Astrocyte (in vitro differentiated cells and primary cell): ENCODE measurements around the gene PAF1. TPM values are rescaled to one million over a fixed set of nuclear protein-coding genes. Genes with fewer than 3 reads are reported as not detected.
A peak's percentile ranks its signal among the peaks of the same experiment; 100 is the strongest.

Experiments
- DNase-seq: peaks from one replicate; pipeline ENCODE4 v3.0.0-alpha.2; 2010; ENCODE audit warnings: low read depth
- FAIRE-seq: peaks from 2 replicates; lab custom pipeline; 2011; peaks lifted over from hg19 to GRCh38; lab: Jason Lieb, UNC
- H2AFZ ChIP-seq: 2 replicates; pipeline ENCODE4 v1.6.0; 2012; ENCODE audit warnings: low read depth, low read length, inconsistent platforms
- H3K27ac ChIP-seq: 2 replicates; pipeline ENCODE4 v1.5.1; 2011; ENCODE audit warnings: low read depth, low read length, inconsistent platforms
- H3K27me3 ChIP-seq: 2 replicates; pipeline ENCODE4 v1.6.0; 2011; ENCODE audit warnings: low read length, inconsistent platforms; ENCODE audit not compliant: insufficient read depth
- H3K36me3 ChIP-seq: 2 replicates; pipeline ENCODE4 v1.5.1; 2011; ENCODE audit warnings: low read length, inconsistent platforms; ENCODE audit not compliant: insufficient read depth
- H3K4me1 ChIP-seq: 2 replicates; pipeline ENCODE4 v1.5.1; 2011; ENCODE audit warnings: low read length, inconsistent platforms; ENCODE audit not compliant: insufficient read depth
- H3K4me2 ChIP-seq: 2 replicates; pipeline ENCODE4 v1.6.0; 2012; ENCODE audit warnings: low read length, inconsistent platforms
- H3K4me3 ChIP-seq: 2 replicates; pipeline ENCODE4 v1.5.1; 2011; ENCODE audit warnings: low read depth, mild to moderate bottlenecking, low read length, inconsistent platforms; ENCODE audit not compliant: insufficient read depth
- H3K79me2 ChIP-seq: 2 replicates; pipeline ENCODE4 v1.6.0; 2012; ENCODE audit warnings: mild to moderate bottlenecking, low read length, inconsistent platforms; ENCODE audit not compliant: insufficient read depth
- H3K9ac ChIP-seq: 2 replicates; pipeline ENCODE4 v1.6.0; 2012; ENCODE audit warnings: mild to moderate bottlenecking, low read length, inconsistent platforms
- H3K9me3 ChIP-seq: 2 replicates; pipeline ENCODE4 v1.5.1; 2012; ENCODE audit warnings: low read depth, mild to moderate bottlenecking, low read length, inconsistent platforms; ENCODE audit not compliant: insufficient read depth
- H4K20me1 ChIP-seq: 2 replicates; pipeline ENCODE4 v1.6.0; 2012; ENCODE audit warnings: low read length, inconsistent platforms; ENCODE audit not compliant: insufficient read depth
- H3K27ac Mint-ChIP-seq: one replicate; pipeline ENCODE4 v1.8.0; 2021; ENCODE audit warnings: mild to moderate bottlenecking, mixed read lengths; ENCODE audit not compliant: unreplicated experiment
- H3K27me3 Mint-ChIP-seq: one replicate; pipeline ENCODE4 v1.8.0; 2021; ENCODE audit warnings: low read depth, mixed read lengths; ENCODE audit not compliant: unreplicated experiment
- H3K36me3 Mint-ChIP-seq: one replicate; pipeline ENCODE4 v1.8.0; 2021; ENCODE audit warnings: low read depth, mixed read lengths; ENCODE audit not compliant: unreplicated experiment
- H3K4me1 Mint-ChIP-seq: one replicate; pipeline ENCODE4 v1.8.0; 2021; ENCODE audit warnings: low read depth, mixed read lengths; ENCODE audit not compliant: unreplicated experiment
- H3K4me3 Mint-ChIP-seq: one replicate; pipeline ENCODE4 v1.8.0; 2021; ENCODE audit warnings: mild to moderate bottlenecking, moderate library complexity, mixed read lengths; ENCODE audit not compliant: unreplicated experiment
- H3K9me3 Mint-ChIP-seq: one replicate; pipeline ENCODE4 v1.8.0; 2021; ENCODE audit warnings: mild to moderate bottlenecking, mixed read lengths; ENCODE audit not compliant: unreplicated experiment
- EZH2 ChIP-seq: IDR thresholded peaks from 2 replicates; pipeline ENCODE4 v1.6.1; 2012; ENCODE audit warnings: mild to moderate bottlenecking, low read length, inconsistent platforms; ENCODE audit not compliant: insufficient read depth
- total RNA-seq: library from RNA; stranded (reverse); gene quantifications from 2 replicates; pipeline ENCODE4 v1.2.1, GENCODE V29; 2021
- TF ChIP-seq, protein P1 (sequence below): IDR thresholded peaks from 2 replicates; pipeline ENCODE4 v1.5.1; 2011; ENCODE audit warnings: low read depth, mild to moderate bottlenecking, inconsistent platforms, low read length, moderate library complexity; ENCODE audit not compliant: insufficient read depth

The PAF1 gene
- total RNA-seq, 1 donor from 2014 or later = 43.2 TPM

DNA sequence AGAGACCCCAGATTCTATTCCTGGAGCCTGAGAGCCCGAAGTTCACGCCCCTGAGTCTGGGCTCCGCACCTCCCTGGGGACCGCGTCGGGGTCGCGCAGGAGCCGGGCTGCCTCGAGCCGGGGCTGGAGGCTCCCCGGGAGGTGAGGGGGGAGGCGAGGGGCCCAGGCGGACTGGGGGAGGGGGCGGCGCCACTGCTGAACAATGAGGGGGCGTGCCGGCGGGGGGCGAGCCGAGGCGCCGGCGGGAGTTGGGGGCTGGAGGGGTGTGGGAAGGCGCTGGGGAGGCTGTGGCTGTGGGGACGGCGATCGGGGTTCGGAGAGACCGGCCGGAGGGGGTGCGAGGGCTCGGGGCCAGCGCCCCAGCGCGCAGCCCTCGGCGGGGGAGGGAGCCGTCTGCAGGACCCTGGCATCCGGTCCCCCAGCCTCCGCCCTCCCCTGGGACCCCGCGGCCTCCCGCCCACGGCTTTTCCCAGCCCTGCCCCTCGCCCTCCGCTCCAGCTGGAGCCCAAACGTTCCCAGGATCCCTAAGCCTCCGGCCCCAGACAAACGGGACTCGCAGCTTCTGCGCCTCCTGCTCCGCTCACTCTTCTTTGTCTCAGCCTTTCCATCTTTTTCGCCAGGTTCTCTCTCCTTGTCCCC, 22.5 kb upstream of the PAF1 start:
- Histone ChIP-seq H3K4me3 (peak overlapping the region; percentile 83), H3K4me1 (peaks cover 43% of the 10 kb centered on the region), H3K9ac (peak overlapping the region; percentile 97), H3K4me2 (peak overlapping the region; percentile 97), H4K20me1 (peaks cover 51% of the 10 kb centered on the region), H3K27ac (peak overlapping the region; percentile 97), H2AFZ (peak overlapping the region; percentile 27), H3K36me3 (peaks cover 4% of the 10 kb centered on the region), H3K79me2 (peaks cover 67% of the 10 kb centered on the region), H3K27me3 (no peaks in the 10 kb centered on the region), H3K9me3 (no peaks in the 10 kb centered on the region)
- H3K4me1 Mint-ChIP-seq = peaks cover 32% of the 10 kb centered on the region
- DNase-seq (no peak), FAIRE-seq (no peak)
- peaks cover 7% of the 10 kb centered on the region for H3K36me3 Mint-ChIP-seq
- H3K27me3 Mint-ChIP-seq = no peaks in the 10 kb centered on the region
- H3K27ac Mint-ChIP-seq = peak overlapping the region; percentile 94
- H3K4me3 Mint-ChIP-seq = peak overlapping the region; percentile 90
- TF ChIP-seq, protein P1, sequence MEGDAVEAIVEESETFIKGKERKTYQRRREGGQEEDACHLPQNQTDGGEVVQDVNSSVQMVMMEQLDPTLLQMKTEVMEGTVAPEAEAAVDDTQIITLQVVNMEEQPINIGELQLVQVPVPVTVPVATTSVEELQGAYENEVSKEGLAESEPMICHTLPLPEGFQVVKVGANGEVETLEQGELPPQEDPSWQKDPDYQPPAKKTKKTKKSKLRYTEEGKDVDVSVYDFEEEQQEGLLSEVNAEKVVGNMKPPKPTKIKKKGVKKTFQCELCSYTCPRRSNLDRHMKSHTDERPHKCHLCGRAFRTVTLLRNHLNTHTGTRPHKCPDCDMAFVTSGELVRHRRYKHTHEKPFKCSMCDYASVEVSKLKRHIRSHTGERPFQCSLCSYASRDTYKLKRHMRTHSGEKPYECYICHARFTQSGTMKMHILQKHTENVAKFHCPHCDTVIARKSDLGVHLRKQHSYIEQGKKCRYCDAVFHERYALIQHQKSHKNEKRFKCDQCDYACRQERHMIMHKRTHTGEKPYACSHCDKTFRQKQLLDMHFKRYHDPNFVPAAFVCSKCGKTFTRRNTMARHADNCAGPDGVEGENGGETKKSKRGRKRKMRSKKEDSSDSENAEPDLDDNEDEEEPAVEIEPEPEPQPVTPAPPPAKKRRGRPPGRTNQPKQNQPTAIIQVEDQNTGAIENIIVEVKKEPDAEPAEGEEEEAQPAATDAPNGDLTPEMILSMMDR = no peak
- no peak for TF ChIP-seq EZH2
- H3K9me3 Mint-ChIP-seq = no peaks in the 10 kb centered on the region

GRCh38 chr19:39412867-39413271, 22.0 kb upstream of the PAF1 start:
- Mint-ChIP-seq H3K9me3 (no peaks in the 10 kb centered on the region), H3K27ac (peak overlapping the region; percentile 69), H3K4me3 (peak overlapping the region; percentile 90), H3K27me3 (no peaks in the 10 kb centered on the region), H3K36me3 (peaks cover 5% of the 10 kb centered on the region), H3K4me1 (peaks cover 32% of the 10 kb centered on the region)
- Histone ChIP-seq H3K4me2 (peak overlapping the region; percentile 97), H3K4me1 (peaks cover 49% of the 10 kb centered on the region), H2AFZ (peak overlapping the region; percentile 27), H3K27ac (peak overlapping the region; percentile 97), H3K9me3 (no peaks in the 10 kb centered on the region), H3K27me3 (no peaks in the 10 kb centered on the region), H4K20me1 (peaks cover 52% of the 10 kb centered on the region), H3K36me3 (peaks cover 4% of the 10 kb centered on the region), H3K9ac (peak overlapping the region; percentile 97), H3K79me2 (peaks cover 70% of the 10 kb centered on the region), H3K4me3 (peak overlapping the region; percentile 83)
- TF ChIP-seq, protein P1 = no peak
- no peak for TF ChIP-seq EZH2
- no peak for FAIRE-seq
- no peak for DNase-seq
